MM.1S (cell line): ENCODE data around the gene ZNF627.
"Not testable (repeated sequence)": the region's sequence is repeated elsewhere in the genome, so short reads cannot be mapped to it uniquely, and the experiment has no call there.

Experiments
- EZH2 ChIP-seq: fragments of 300-600 bp; sonication (generic); optimal IDR thresholded peaks from 2 replicates; pipeline ENCODE3; 2017; ENCODE audit warnings: low read depth, mild to moderate bottlenecking, antibody characterized with exemption, low read length, mixed read lengths
- EZH2phosphoT487 ChIP-seq: fragments of 300-600 bp; sonication (generic); IDR thresholded peaks from 2 replicates; pipeline ENCODE4 v1.6.1; 2018; ENCODE audit warnings: antibody characterized with exemption, low read length
- TF ChIP-seq, protein P1 (sequence below): fragments of 300-600 bp; sonication (generic); IDR thresholded peaks from 2 replicates; pipeline ENCODE4 v1.5.1; 2016; ENCODE audit warnings: antibody characterized with exemption, low read length, mixed read lengths

DNA sequence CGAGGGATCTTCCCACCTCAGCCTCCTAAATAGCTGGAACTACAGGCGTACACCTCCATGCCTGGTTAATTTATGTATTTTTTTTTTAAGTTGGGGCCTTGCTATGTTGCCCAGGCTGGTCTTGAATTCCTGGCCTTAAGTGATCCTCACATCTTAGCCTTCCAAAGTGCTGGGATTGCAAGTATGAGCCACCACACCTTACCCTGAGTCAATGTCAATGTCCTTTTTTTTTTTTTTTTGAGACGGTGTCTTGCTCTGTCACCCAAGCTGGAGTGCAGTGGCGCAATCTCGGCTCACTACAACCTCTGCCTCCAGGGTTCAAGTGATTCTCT, 31.7 kb upstream of the ZNF627 start:
- TF ChIP-seq, protein P1, sequence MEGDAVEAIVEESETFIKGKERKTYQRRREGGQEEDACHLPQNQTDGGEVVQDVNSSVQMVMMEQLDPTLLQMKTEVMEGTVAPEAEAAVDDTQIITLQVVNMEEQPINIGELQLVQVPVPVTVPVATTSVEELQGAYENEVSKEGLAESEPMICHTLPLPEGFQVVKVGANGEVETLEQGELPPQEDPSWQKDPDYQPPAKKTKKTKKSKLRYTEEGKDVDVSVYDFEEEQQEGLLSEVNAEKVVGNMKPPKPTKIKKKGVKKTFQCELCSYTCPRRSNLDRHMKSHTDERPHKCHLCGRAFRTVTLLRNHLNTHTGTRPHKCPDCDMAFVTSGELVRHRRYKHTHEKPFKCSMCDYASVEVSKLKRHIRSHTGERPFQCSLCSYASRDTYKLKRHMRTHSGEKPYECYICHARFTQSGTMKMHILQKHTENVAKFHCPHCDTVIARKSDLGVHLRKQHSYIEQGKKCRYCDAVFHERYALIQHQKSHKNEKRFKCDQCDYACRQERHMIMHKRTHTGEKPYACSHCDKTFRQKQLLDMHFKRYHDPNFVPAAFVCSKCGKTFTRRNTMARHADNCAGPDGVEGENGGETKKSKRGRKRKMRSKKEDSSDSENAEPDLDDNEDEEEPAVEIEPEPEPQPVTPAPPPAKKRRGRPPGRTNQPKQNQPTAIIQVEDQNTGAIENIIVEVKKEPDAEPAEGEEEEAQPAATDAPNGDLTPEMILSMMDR, result not testable (repeated sequence)
- TF ChIP-seq EZH2, EZH2phosphoT487: not testable (repeated sequence)
